HepG2 (cell line): Measurements from ENCODE around the gene GPATCH8. TPM values are rescaled to one million over a fixed set of nuclear protein-coding genes. Genes with fewer than 3 reads are reported as not detected.
A peak's percentile ranks its signal among the peaks of the same experiment; 100 is the strongest.

Experiments used
- HMGXB4 ChIP-seq, 2 experiments: sonication (generic) in 1 of 2; formaldehyde crosslinking in 1 of 2; IDR thresholded peaks; 2 replicates each; pipeline versions ENCODE4 v1.4.0 to v1.6.1; 2018 to 2020; ENCODE audit warnings: missing genetic modification reagents in 2 of 2, borderline replicate concordance in 1 of 2, low read depth in 1 of 2, mild to moderate bottlenecking in 1 of 2, missing biosample characterization in 1 of 2
- IRX3 ChIP-seq: sonication (generic); formaldehyde crosslinking; IDR thresholded peaks from 2 replicates; pipeline ENCODE4 v1.8.1; 2023; ENCODE audit warnings: mild to moderate bottlenecking, low read depth, missing genetic modification reagents, borderline replicate concordance
- MAFG ChIP-seq: sonication (generic); formaldehyde crosslinking; IDR thresholded peaks from 2 replicates; pipeline ENCODE4 v1.5.1; 2020; ENCODE audit warnings: mild to moderate bottlenecking, missing genetic modification reagents
- ZNF451 ChIP-seq: sonication (generic); formaldehyde crosslinking; IDR thresholded peaks from 2 replicates; pipeline ENCODE4 v1.5.0; 2020; ENCODE audit warnings: mild to moderate bottlenecking, missing genetic modification reagents
- ZNF501 ChIP-seq: sonication (generic); formaldehyde crosslinking; IDR thresholded peaks from 2 replicates; pipeline ENCODE4 v1.5.1; 2020; ENCODE audit warnings: mild to moderate bottlenecking, moderate library complexity, missing genetic modification reagents
- polyA plus RNA-seq, 8 experiments: library from polyadenylated mRNA; depleted of rRNA in 3 of 8; stranded (reverse) in 7 of 8; unstranded in 1 of 8; fragments of >200 nt; fragmentation: Illumina TruSeq in 4 of 8; extraction: Trizol in 4 of 8; gene quantifications; 2 replicates each; pipeline versions ENCODE4 v1.2.1 to v1.2.3, GENCODE V29; 2011 to 2016; ENCODE audit warnings: low read depth in 4 of 8, missing spikeins in 1 of 8, mixed read lengths in 1 of 8; ENCODE audit not compliant: insufficient read depth in 1 of 8
- total RNA-seq, 5 experiments: library from RNA; depleted of rRNA; stranded (reverse); fragments of >200 nt; fragmentation: Illumina TruSeq; extraction: Trizol; gene quantifications; 2 replicates each; pipeline ENCODE4 v1.2.3, GENCODE V29; 2016; ENCODE audit warnings: low read depth in 1 of 5
- TF ChIP-seq, protein P1 (sequence below): sonication (generic); formaldehyde crosslinking; IDR thresholded peaks from 2 replicates; pipeline ENCODE4 v1.5.0; 2020; ENCODE audit warnings: mild to moderate bottlenecking, missing genetic modification reagents, moderate library complexity

GPATCH8 gene
- total and polyA plus RNA-seq, 2 of the 13 experiments (the other 11 are each of a cell fraction or from before 2014, with no cell fraction given), result 20.7 to 21.5 TPM

DNA sequence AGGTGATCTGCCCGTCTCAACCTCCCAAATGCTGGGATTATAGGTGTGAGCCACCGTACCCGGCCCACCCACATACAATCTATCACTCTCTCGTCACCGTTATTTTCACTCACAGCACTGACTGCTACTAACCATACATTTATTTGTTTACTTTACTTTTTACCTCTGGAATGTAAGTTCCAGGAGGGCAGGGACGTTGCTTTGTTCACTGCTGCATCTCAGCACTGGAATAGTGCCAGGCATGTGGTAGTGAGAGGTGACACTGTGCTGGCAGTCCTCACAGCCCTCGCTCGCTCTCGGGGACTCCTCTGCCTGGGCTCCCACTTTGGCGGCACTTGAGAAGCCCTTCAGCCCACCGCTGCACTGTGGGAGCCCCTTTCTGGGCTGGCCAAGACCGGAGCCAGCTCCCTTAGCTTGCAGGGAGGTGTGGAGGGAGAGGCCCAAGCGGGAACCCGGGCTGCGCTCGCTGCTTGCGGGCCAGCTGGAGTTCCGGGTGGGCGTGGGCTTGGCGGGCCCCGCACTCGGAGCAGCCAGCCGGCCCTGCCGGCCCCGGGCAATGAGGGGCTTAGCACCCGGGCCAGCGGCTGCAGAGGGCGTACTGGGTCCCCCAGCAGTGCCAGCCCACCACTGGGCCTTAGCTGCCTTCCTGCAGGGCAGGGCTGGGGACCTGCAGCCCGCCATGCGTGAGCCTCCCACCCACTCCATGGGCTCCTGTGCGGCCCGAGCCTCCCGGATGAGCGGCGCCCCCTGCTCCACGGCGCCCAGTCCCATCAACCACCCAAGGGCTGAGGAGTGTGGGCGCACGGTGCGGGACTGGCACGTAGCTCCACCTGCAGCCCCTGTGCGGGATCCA is 134.6 kb downstream of the GPATCH8 start (continued):
- TF ChIP-seq, protein P1, sequence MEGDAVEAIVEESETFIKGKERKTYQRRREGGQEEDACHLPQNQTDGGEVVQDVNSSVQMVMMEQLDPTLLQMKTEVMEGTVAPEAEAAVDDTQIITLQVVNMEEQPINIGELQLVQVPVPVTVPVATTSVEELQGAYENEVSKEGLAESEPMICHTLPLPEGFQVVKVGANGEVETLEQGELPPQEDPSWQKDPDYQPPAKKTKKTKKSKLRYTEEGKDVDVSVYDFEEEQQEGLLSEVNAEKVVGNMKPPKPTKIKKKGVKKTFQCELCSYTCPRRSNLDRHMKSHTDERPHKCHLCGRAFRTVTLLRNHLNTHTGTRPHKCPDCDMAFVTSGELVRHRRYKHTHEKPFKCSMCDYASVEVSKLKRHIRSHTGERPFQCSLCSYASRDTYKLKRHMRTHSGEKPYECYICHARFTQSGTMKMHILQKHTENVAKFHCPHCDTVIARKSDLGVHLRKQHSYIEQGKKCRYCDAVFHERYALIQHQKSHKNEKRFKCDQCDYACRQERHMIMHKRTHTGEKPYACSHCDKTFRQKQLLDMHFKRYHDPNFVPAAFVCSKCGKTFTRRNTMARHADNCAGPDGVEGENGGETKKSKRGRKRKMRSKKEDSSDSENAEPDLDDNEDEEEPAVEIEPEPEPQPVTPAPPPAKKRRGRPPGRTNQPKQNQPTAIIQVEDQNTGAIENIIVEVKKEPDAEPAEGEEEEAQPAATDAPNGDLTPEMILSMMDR, result 0 out of 2 replicates have a peak, but pooled peaks have one; percentile 10
- TF ChIP-seq ZNF501 (0 out of 2 replicates have a peak, but pooled peaks have one; percentile 21), ZNF451 (CRISPR knock-in tag) (0 out of 2 replicates have a peak, but pooled peaks have one; percentile 22), HMGXB4 (CRISPR knock-in tag; IDR thresholded peaks at IDR 0.05; ENCODE audit: borderline replicate concordance in 1 of 2, low read depth in 1 of 2) (peak in 1 of 2 experiments; percentile 6; a peak in 1 of 4 replicates), IRX3 (CRISPR knock-in tag) (0 out of 2 replicates have a peak, but pooled peaks have one; percentile 47), MAFG (0 out of 2 replicates have a peak, but pooled peaks have one; percentile 37)
